HG02588 (cell line): ENCODE data around the gene PASD1.
"Not testable (repeated sequence)": the region's sequence is repeated elsewhere in the genome, so short reads cannot be mapped to it uniquely, and the experiment has no call there.

Experiments used
- ATAC-seq: cut with Tn5 transposase; IDR thresholded peaks from one replicate; pipeline ENCODE4 v1.9.1; 2021; ENCODE audit warnings: mild to moderate bottlenecking, moderate library complexity; ENCODE audit not compliant: unreplicated experiment

The PASD1 gene, protein sequence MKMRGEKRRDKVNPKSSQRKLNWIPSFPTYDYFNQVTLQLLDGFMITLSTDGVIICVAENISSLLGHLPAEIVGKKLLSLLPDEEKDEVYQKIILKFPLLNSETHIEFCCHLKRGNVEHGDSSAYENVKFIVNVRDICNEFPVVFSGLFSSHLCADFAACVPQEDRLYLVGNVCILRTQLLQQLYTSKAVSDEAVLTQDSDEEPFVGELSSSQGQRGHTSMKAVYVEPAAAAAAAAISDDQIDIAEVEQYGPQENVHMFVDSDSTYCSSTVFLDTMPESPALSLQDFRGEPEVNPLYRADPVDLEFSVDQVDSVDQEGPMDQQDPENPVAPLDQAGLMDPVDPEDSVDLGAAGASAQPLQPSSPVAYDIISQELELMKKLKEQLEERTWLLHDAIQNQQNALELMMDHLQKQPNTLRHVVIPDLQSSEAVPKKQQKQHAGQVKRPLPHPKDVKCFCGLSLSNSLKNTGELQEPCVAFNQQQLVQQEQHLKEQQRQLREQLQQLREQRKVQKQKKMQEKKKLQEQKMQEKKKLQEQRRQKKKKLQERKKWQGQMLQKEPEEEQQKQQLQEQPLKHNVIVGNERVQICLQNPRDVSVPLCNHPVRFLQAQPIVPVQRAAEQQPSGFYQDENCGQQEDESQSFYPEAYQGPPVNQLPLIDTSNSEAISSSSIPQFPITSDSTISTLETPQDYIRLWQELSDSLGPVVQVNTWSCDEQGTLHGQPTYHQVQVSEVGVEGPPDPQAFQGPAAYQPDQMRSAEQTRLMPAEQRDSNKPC

DNA sequence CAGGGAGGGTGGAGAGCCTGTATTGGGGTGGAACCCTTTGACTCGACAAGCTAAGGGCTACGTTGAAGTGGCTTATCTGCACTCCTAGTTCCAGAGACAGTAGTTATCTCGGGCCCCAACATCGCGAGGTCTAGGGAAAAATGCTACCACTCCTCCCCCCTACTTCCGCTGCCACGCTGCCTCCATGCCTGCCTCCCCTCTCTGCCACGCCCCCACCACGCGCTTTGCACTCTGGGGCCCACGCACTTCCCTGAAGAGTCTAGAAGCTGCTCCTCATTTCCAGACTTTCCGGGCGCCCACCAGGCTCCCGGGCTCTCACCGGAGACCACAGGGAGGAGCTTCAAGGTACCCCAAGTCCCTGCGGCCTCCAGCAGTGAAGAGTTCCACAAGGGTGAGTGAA, at the start of gene PASD1:
Gene PASD1, plus strand, starts transcription at position 227 of the 400 bp plus-strand sequence. CDS start 37,879 bp downstream, outside the sequence.
- no peak for ATAC-seq

DNA sequence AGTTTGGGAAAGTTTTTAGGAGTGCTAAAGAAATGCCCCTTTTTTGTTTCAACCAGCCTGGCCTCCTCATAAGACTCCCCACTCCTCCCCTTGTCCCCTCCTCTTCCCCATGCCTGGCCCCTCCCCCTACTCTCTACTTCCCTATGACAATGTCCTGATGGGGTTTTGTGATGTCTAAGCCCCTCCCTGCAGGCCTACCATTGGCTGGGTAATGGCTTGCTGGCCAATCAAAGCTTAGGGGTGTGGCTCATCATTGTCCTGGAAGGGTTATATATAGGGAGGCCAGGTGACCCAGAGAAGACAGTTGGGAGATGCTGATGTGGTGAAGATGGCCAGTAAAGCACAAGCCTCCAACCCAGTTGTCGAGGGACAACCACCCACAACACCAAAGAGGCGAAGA, 48.2 kb upstream of the PASD1 start:
- no peak for ATAC-seq

DNA sequence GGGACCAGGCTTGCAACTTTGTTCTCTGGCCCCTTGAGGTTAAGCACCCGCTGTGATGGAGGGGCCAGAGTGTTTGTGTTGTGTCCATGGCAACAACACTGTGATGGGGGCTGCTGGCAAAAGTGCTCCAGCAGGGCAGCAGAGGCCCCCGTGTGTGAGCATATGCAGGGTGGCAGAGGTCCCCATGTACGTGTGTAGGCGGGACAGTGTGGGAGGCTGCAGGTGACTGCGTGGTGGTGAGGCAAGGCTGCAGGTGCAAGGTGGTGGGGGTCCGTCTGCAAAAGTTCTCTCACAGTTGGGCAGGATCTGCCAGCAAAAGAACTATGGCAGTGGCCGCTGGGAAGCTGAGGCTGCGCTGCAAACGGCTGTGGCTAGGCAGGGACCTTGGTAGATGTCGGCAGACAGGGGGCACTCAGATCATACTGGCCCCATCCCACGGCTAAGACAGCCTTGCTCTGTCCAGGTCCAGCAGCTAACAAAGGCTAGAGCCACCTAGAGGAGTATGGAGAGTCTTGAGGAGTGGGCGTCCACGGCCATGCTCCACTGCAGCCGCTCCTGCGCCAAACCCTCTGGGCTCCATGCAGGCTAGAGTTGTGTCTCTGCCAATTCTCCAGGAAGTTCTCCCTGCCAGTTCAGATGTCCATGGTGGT, 46.8 kb upstream of the PASD1 start:
- no peak for ATAC-seq

DNA sequence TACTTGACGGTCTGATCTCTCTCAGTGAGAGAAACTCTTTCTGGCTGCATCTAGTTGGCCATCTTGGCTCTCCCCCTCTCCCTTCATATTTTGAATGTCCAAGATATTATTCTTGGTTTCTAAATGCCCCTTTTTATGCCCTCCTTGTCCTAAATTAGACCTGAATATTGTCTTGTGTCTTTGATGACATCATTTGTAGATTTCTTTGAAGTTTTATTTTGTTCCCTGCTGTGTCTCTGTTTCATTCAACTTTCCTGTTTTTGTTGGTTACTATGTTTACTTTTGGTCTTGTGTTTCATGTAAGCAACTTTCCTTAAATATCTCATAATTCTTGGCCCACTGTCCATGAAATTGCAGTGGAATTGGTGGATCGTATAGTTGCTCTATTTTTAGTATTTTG, 46.1 kb upstream of the PASD1 start:
- no peak for ATAC-seq

DNA sequence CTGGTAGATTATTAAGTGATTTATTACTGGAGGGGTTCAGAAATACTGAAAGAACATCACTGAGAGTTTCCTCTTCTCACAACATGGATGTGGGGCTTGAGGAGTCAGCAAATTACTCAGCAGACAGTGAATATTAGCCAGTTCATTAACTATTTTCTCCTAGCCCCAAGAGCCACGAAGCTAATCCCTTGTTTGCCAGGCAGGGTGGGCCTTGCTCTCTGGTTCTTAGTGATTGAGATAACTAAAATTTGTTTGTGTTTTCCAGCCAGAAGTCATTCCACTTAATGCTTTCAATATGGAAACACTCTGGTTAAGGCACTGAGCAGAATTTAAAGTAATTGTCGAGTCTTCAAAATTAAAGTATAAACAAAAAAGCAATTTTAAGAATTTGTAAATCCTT, 40.1 kb upstream of the PASD1 start:
- no peak for ATAC-seq

DNA sequence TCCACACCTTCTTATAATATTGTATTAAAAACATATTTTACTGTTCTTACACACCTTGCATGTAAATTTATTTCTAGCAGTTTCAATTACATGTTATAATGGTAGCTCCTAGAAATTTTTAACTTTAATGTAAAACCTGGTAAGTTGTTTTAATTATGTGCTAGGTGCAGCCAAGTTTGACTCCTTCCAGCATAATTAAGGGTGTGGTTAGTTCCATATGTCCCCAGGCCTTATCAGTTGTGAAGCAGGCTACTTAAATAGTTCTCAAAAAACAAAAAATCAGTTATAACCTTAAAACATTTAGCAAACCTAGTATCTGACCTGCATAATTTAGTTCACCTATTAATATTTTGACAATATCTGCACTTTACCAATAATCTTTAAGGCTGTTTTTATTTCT, 26.9 kb upstream of the PASD1 start:
- no peak for ATAC-seq

DNA sequence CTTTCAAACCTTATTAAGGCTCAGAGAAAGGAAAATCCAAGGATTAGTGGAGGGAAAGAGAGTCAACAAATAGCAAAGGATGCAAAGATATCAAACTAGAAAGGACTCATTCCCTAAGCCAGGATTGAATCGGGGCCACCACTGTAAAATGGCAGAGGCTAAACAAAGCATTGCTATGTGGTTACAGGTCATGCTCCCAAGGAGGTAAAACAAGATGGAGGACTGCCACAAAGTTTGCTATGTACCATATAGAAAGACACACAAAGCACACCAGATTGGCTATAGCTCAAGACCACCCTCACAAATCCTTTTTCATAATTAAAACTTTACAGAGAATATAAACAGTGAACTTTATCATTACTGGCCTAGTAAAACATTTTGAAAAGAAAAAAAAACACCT, 25.9 kb upstream of the PASD1 start:
- no peak for ATAC-seq

DNA sequence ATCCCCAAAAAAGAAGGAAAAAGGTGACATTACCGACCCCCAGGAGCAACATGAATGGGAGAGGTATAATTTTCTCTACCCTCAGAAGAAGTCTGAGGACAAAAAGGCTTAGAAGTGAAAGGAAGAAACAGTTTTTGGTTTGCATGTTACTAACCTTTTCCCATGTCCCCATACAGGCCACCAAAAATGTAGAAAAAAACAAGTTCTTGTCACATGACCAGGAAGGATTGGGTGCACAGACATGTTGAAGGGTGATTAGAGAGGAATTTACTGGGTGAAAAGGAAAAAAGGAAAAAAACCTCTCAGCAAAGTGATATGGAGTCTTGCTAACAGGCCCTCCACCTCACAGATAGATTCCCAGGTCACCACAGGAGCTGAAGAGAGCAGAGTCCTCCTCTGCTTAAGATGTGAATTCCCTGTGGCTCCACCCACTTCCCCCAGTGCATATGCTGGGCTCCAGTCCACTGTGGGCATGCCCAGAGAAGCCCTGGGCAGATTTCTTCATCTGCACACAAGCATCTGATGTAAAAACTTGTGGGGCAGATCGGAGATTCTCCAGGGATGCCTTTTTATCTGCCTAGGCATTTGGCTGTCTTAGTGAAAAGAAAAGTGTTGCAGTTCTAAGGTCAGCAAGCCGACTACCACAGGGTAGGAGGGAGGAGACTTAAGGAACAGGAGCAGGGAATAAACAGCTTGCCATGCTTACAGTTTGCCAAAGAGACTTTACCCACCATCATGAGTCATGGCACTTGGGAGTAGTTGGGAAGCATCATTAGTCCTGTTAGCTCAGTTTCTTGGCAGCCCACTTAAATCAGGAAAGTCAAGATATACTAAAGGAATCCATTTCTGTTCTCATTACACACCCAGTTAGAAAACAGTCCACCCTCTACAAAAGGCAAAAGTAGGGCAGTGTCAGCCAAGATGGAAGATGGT, 25.0 kb upstream of the PASD1 start:
- no peak for ATAC-seq

DNA sequence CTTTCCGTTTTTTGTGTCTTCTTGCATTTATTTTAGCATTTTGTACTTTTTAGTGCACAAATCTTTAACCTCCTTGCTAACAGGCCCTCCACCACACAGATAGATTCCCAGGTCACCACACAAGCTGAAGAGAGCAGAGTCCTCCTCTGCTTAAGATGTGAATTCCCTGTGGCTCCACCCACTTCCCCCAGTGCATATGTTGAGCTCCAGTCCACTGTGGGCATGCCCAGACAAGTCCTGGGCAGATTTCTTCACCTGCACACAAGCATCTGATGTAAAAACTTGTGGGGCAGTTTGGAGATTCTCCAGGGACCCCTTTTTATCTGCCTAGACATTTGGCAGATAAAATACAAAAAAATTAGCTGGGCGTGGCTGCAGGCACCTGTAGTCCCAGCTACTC, 19.8 kb upstream of the PASD1 start:
- ATAC-seq: no peak

DNA sequence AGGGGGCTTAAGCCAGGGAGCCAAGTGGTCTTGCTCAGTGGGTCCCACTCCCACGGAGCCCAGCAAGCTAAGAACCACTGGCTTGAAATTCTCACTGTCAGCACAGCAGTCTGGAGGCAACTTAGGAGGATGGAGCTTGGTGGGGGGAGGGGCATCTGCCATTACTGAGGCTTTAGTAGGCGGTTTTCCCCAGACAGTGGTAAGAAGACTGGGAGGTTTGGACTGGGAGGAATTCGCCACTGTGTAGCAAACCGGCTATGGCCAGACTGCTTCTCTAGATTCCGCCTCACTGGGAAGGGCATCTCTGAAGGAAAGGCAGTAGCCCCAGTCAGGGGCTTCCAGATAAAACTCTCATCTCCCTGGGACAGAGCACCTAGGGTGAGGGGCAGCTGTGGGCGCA, 17.2 kb upstream of the PASD1 start:
- not testable (repeated sequence) for ATAC-seq

DNA sequence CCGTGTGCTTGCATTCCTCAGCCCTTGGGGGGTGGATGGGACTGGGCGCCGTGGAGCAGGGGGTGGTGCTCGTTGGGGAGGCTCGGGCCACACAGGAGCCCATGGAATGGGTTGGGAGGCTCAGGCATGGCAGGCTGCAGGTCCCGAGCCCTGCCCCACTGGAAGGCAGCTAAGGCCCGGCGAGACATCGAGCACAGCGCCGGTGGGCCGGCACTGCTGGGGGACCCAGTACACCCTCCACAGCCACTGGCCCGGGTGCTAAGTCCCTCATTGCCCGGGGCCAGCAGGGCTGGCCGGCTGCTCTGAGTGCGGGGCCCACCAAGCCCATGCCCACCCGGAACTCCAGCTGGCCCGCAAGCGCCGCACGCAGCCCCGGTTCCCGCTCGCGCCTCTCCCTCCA, 12.3 kb upstream of the PASD1 start:
- ATAC-seq: not testable (repeated sequence)

DNA sequence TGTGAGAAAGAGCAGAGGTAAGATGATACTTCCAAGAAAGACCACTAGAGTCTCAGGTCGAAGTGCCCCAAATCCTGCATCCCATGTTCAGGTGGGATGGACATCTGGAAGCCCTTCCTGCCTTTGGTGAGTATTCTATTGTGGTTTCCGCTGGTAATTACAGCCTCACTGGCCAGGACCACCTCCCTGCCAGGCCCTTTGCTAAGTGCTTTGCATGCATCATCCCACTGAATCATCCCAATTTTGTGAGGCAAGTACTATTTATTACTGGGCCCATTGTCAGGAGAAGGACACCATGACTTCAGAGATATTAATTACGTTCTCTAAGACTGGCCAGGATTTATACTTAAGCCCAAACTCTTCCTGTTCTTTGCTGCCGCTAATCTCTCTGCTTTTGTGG, 10.7 kb upstream of the PASD1 start:
- no peak for ATAC-seq

DNA sequence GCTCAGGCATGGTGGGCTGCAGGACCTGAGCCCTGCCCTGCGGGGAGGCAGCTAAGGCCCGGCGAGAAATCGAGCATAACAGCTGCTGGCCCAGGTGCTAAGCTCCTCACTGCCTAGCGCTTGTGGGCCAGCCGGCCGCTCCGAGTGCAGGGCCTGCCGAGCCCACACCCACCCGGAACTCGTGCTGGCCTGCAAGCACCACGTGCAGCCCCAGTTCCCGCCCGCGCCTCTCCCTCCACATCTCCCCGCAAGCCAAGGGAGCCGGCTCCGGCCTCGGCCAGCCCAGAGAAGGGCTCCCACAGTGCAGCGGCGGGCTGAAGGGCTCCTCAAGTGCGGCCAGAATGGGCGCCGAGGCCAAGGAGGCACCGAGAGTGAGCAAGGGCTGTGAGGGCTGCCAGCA, 8.2 kb upstream of the PASD1 start:
- not testable (repeated sequence) for ATAC-seq

DNA sequence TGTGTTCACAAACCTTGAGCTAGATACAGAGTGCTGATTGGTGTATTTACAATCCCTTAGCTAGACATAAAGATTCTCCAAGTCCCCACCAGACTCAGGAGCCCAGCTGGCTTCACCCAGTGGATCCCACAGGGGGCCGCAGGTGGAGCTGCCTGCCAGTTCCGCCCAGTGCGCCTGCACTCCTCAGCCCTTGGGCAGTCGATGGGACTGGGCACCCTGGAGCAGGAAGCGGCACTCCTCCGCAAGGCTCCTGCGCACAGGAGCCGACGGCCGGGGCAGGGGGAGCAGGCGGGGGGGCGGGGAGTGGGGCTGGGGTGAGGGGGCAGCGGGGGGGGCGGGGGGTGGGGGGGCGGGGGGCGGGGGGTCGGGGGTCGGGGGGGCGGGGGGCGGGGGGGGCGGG, 990 bp upstream of the PASD1 start:
- not testable (repeated sequence) for ATAC-seq

DNA sequence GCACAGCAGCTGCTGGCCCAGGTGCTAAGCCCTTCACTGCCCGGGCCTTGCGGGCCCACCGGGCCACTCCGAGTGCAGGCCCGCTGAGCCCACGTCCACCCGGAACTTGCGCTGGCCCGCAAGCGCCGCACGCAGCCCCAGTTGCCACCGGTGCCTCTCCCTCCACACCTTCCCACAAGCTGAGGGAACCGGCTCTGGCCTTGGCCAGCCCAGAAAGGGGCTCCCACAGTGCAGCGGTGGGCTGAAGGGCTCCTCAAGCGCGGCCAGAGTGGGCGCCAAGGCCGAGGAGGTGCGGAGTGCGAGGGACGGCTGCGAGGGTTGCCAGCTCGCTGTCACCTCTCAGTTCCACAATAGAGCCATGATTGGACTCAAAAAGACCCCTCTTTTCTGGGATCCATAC, 472 bp upstream of the PASD1 start:
- not testable (repeated sequence) for ATAC-seq

DNA sequence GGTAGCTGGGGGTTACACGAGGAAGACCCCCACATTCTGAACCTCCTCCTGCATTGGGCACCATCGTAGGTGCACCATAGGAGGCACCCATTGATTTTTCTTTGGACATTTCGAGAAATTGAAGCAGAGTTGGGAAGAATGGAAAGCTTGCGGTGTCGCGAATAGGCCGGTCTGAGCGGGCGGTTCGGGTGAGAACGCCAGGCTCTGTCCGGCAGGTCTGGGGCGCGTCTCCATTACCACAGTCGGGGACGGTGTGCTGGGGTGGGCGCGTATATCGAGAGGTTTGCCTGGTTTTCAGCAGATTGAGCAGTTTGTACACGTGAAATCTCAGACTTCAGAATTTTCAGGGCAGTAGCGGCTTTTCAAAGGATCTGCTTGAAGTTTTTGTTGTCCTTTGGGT, 560 bp downstream of the PASD1 start:
- ATAC-seq: no peak

DNA sequence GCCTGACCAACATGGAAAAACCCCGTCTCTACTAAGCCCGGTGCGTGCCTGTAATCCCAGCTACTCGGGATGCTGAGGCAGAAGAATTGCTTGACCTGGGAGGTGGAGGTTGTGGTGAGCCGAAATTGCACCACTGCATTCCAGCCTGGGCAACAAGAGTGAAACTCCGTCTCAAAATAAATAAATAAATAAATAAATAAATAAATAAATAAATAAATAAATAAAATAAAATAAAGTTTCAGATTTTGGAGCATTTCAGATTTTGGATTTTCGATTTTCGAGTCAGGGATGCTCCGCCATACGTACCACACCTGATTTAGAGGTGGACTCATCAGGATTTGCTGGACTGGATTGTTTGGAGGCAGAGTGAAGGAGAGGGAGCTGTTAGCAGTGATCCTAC, 3.4 kb downstream of the PASD1 start:
- ATAC-seq: not testable (repeated sequence)

DNA sequence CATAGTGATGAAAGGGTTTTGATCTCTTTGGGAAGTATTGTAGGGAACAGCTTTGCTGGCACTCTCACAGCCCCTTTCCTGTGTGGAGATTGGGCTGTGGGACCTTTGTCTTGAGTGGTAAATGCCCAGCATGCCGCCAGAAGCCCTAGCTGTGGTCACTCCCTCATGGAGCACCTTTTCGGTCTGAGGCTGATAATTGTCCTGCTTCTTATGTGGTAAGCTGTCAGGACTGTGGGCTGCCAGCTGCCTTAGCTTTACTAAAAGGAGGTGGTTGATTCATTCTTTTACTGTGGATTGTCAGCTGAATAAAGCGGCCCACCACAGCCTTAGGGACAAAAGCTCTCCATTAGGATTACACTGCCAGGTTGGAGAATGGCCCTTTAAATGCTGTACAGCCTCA, 7.1 kb downstream of the PASD1 start:
- no peak for ATAC-seq

DNA sequence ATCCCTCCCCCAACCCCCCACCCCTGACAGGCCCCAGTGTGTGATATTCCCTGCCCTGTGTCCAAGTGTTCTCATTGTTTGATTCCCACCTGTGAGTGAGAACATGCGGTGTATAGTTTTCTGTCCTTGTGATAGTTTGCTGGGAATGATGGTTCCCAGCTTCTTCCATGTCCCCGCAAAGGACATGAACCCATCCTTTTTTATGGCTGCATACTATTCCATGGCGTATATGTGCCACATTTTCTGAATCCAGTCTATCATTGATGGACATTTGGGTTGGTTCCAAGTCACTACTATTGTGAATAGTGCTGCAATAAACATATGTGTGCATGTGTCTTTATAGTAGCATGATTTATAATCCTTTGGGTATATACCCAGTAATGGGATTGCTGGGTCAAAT, 29.9 kb downstream of the PASD1 start:
- ATAC-seq: not testable (repeated sequence)

DNA sequence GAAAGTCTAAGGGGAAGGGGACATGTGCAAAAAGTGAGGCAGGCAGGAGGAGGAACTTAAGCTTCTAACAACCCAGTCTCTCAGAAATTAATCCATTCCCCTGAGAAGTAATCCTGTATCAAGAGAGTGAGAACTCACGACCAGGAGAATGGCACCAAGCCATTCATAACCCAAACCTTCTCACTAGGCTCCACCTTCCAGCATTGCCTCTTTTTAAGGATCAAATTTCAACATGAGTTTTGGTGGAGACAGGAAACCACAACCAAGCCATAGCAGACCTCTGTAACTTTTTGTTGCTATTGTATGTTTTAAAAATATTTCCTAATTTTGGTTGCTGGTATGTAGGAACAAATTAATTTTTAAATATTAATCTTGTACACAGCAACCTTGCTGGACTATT, 32.8 kb downstream of the PASD1 start:
- no peak for ATAC-seq

DNA sequence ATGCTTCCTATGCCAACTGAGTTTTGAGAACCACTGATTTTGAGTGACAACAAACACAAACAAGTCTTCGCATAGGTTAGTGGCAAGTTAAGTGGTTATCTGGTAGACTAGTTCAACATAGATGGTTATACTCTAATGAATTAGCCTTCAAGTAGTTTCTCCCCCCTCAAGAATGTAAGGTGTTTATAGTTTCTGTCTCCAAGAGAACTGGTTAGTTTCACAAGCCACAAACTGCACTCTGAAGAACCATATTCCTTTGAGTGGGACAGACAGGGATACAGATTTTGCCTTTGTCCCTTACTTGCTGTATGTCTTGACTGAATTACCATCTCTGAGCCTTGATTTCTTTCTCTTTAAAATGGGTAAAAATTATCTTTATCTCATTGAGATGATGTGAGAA, 41.5 kb downstream of the PASD1 start:
- ATAC-seq: no peak
